NCI-H2107 treated with DMSO at 0.1 percent for 48 hours (cell line): ENCODE data around the gene BICDL1.
"Not testable (repeated sequence)": the region's sequence is repeated elsewhere in the genome, so short reads cannot be mapped to it uniquely, and the experiment has no call there.

Experiments used
- DNase-seq: peaks from one replicate; lab custom pipeline; 2025; ENCODE audit not compliant: unreplicated experiment; lab: John Stamatoyannopoulos, UW

BICDL1 gene

DNA sequence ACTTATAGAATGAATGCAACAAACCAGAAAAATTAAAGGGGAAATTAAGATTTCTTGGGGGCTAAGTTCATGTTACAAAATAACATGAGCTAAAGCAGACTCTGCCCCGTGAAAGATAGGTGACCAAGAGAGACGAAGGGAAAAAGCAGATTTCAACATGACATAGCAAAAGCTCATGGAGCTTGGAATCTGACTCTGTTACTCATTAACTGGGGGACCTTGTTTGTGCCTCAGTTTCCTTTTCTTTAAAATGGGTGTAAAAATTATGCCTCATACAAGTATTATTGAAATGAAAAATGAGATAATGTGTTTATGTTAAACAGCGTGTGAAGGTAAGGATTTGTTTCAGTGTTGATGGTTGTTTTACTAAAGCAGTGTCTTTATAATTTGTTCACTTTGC, 11.5 kb downstream of the BICDL1 start:
- DNase-seq, result no peak

DNA sequence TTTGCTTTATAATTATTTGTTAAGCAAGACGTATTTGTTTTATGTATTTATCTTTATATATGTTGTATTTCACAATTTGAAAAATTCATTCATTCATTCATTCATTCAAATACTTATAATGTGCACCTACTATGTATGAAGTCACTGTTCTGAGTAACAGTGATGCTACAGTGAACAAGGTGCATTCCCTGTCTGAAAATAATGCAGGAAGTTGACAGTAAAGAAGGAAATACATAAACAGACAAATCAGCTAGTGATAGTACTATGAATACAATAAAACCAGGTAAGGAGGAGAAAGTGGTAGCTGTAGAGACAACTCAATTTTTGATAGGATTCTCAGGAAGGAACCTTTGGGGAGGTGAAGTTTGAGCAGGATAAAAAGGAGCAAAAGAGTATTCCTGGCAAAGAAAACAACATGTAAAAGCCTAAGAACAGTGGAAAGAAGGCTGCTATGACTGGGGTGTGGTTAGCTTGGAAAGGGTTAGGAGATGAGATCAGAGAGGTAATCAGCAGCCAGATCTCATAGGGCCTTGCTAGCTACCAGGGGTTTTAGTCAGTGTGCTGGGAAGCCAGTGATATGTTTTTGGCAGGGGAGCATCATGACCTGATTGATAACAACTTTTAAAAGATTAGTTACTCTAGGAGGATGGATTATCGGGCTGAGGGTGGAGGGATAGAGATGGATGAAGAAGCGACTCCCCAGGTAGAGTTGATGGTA, 17.4 kb downstream of the BICDL1 start:
- no peak for DNase-seq

DNA sequence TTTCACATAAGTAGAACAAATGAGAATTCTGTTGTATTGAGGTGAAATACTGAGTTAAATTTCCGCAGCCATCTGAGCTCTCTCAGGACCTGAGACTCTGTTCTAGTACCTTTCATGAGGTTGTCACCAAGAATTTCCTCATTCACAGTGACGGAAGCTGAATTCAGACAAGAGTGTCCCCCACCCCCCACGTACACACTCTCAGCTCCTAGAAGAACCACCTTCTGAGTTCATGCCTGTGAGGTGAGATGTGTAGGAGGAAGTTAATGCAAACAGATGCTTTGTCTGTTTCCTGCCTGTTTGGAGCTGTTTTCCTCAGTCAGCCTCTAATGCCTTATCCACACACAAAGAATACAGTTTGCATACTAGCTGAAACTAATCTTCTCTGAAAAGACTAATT, 18.2 kb downstream of the BICDL1 start:
- no peak for DNase-seq

DNA sequence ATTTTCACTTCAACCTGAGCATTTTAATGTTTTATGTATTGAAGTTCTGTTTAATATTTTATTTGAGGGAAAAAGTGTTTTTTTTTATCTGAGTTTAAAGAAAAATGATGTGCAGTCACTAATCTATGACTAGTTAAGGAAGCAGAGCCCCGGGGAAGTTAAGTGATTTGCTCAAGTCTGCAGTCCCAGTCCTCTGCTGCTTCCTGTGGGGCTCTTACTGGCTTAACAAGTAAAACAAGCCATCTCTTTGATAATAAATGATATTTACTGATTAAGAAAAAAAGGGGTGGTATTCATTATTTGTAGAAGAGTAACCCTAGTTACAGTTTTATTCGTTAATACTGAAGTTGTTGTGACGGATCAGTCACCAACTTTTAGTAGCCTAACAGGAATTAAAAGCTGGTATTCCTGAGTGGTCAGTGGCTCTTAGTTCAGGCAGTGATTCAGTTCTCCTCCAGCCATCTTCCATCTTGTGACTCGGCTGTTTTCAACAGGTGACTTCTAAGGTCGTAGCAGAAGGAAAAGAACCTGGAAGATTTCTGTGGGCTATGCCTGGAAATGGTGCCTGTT, 21.7 kb downstream of the BICDL1 start:
- no peak for DNase-seq

DNA sequence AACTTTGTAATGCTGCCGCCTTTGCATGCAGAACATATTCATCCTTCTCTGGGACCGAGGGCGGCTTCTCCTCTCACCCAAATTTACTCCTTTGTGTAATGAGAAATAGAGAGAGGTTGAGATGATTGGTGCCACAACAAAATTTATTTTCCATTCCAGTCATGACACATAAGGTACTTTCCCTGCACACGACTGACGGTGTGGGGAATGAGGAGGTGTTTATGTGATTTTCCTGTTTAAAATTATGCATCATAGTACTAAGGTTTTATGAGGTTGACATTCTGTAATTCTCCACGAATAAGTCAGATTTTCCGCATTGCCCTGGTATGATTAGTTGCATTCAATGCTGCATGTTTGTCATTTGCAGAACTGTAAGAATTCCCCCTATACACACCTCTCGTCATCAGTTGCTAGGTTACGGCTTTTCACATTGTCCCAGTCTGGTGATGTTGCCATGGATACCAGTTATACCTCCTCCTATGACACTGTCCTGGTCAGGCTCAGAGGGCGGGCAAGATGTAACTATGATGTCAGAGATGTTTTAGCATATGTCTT, 23.1 kb downstream of the BICDL1 start:
- DNase-seq, result no peak

DNA sequence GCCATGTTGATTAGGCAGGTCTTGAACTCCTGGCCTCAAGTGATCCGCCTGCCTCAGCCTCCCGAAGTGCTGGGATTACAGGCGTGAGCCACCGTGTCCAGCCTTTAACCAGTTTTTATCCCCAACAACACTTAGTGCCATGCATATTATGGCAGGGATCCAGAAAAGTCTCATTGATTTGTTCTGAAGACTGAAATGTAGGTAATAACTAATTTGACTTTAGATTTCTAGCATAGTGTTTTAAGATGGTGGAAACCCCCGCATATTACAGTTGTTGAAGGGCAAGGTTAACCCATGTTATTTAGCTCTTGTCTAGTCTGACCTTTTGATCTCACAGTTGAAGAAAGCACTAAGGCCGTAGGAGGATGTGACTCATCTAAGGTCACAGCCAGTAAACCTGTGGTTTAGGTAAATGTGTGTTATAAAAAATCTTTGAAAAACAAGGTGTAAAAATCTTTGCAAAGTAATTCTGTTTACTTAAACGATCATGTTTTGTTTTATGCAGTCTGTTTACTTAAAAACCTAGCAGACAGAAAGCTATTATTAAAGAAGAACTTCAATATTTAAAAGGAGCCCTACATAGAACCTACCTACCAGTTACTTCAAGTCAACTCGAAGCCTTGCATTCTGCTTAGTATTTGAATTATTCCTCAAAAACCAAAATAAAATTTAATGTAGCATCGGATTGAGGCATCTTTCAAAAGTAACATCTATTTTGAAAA, 24.8 kb downstream of the BICDL1 start:
- DNase-seq, result no peak

DNA sequence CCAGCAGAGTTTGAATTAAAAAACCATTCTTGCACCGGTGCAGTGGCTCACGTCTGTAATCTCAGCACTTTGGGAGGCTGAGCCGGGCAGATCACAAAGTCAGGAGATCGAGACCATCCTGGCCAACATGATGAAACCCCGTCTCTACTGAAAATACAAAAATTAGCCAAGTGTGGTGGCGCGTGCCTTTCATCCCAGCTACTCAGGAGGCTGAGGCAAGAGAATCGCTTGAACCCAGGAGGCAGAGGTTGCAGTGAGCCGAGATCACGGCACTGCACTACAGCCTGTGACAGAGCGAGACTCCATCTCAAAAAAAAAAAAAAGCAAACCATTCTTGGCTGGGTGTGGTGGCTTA, 25.3 kb downstream of the BICDL1 start:
- not testable (repeated sequence) for DNase-seq

DNA sequence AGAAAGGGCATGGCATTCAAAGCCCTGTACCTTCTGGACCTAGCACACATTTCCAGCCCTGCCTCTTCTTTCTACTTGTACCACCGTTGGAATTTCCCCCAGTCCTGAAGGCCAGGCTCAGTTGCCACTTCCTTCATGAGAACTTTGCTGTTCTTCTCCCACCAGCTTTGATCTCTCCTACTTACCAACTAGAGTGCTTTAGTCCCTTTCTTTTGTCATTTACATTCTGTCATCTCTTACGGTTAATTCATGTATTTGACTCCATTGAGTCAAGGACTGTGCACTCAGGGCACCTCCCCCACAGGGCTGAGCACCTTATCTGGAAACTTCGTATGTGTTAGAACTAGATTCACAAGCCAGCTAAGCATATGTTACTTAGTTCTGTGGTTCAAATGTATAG, 26.3 kb downstream of the BICDL1 start:
- DNase-seq, result no peak

DNA sequence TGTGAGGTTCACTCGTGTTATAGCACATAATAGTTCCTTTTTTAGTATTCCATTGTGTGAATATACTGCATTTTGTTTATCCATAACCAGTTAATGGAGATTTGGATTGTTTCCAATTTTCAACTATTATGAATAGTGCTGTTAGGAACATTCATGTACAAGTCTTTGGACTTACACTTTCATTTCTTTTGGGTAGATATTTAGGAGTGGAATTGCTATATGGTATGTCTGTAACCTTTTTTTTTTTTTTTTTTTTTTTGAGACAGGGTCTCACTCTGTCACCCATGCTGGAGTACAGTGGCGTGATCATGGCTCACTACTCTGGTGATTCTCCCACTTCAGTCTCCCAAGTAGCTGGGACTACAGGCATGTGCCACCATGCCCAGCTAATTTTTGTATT, 27.2 kb downstream of the BICDL1 start:
- DNase-seq, result not testable (repeated sequence)

DNA sequence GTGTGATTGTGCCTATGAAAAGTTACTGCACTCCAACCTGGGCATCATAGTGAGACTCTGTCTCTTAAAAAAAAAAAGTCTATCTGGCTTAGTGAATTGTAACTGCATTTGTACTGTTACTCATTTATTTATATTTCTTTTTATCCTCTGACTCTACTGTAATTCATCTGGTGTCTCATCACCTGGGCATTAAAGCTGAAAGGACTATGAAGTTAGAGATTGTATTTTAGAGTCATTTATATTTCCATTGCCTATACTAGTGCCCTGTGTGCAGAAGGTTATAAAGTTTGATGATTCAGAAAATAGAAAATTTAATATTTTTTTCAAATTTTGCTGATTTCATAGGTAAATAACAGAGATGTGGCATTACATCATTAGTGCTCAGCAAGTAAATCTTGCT, 30.2 kb downstream of the BICDL1 start:
- no peak for DNase-seq

DNA sequence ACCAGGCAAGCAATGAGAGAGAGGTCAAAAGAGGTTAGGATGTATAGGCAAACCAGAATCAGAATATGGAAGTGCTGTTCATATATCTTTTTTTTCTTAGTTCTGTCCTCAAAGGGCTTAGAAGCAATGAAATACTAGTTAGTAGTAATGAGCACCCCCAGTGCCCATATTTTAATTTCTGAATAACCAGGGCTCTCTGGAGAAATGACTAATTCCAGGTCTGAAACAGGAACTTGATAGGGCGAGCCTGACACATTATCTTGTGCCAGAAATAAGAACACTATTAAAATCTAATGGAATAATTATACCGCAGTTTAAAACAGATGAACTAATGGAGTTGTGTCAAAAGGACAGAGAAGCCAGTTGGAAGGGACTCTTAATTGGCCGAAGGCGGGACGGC, 30.9 kb downstream of the BICDL1 start:
- no peak for DNase-seq

DNA sequence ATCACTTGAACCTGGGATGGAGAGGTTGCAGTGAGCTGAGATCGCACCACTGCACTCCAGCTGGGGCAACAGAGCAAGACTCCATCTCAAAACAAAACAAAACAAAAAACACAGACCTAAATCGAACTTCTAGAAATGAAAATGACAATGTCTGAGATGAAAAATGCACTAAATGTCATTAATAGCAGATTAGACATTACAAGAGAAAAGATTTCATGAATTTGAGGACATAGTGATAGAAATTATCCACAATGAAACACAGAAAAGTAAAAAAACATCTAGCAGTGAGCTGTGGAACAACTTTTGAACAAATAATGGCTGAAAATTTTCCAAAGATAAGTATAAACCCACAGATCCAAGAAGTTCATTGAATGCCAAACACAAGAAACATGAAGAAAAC, 35.2 kb downstream of the BICDL1 start:
- DNase-seq, result no peak

DNA sequence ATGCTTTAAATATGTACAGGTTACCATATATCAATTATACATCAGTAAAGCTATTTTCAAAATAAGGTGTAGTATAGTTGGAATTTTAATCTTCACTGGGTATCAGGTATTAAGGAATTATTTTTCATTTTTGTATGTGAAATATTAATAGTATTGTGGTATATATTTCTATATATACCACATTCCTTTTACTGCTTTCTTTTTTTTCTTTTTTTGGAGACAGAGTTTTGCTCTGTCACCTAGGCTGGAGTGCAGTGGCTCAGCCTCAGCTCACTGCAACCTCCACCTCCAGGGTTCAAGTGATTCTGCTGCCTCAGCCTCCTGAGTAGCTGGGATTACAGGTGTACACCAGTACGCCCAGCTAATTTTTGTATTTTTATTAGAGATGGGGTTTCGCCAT, 36.6 kb downstream of the BICDL1 start:
- DNase-seq, result no peak

DNA sequence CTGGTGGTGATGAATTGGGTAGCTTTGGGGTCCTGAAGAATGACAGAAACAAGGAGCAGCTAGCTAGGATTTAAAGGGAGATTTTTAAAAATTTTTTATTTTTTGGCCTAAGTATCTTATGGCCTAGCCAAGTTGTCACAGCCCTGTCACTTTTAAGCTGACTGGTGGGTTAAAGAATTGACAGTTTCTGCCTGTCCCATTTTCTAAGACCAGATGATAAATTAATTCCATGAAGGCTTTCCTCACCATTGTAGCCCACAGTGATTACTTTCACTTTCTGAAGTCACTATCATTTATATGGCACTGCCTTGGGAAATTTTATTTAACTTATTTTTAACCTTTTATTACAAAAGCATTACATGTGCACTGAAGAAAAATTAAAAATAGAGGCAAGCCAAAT, 43.2 kb downstream of the BICDL1 start:
- DNase-seq, result no peak

DNA sequence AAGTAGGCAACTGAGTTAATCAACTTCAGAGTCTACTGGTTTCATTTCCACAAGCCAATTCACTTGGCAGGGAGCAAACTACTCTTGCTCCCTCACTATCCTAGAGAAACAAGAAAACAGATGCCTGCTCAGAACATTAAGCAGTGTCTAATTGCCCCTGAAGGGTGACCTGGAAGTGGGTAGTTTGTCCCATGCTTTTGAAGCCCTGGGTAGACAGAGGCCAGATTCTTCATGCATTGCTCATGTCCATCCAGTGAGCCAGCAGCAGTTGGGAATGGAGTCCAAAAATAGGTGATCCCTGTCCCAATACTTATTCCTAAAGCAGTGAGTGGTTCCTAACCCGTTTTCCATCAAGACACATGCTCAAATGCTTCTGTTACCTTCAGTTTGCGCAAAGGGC, 48.8 kb downstream of the BICDL1 start:
- no peak for DNase-seq

DNA sequence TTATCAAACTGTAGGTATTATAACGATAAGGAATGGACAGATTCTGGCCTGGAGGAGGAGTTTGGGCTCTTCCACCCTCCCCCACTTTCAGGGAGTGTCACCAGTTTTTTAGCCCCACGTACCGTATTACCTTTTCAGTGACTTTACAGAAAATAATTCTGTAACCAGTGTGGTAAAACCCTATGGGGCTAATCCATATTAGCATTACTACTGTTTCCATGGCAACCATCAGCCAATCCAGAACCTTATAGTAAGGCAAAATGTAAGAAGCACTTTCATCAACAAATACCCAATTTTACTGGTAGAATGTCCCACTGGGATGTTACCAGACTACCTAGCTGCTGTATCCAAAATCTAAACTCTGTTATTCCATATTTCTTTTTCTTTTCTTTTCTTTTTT, 50.7 kb downstream of the BICDL1 start:
- DNase-seq, result no peak

DNA sequence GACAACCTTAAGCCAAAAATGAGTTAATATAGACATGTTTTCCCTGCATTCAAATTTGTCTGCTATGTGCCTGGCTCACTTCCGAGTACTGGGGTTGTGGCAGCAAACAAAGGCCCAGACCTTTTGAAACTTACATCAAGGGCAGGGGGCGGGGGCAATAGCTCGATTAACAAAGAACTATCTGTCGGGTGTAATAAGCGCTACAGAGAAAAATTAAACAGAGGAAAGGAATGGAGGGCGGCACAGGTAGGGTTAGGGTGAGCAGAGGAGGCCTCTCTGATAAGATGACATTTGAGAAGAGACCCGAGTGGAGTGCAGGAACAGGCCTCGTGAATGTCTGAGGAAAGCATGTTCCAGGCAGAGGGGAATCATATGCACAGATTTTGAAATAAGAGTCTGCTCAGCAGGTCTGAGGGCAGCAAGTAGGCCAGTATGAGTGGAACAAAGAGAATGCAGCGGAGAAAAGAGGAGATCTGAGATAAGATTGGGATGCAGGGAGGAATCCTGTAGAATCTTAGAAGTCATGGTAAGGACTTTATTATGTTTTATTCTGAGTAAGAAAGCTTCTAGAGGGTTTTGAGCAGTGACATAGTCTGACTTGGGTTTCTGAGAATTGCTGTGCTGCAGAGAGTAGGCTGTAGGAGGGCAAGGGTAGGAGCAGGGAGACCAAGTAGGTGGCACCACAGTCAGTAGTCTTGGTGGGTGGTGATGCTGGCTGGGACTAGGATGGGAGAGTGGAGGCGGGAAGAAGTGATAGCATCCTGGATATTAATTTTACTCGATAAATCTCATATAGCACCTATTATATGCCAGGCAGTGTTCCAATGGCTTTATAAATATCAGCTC, 52.6 kb downstream of the BICDL1 start:
- DNase-seq, result no peak

DNA sequence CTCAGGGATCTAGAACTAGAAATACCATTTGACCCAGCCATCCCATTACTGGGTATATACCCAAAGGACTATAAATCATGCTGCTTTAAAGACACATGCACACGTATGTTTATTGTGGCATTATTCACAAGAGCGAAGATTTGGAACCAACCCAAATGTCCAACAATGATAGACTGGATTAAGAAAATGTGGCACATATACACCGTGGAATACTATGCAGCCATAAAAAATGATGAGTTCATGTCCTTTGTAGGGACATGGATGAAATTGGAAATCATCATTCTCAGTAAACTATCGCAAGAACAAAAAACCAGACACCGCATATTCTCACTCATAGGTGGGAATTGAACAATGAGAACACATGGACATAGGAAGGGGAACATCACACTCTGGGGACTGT, 56.3 kb downstream of the BICDL1 start:
- not testable (repeated sequence) for DNase-seq

DNA sequence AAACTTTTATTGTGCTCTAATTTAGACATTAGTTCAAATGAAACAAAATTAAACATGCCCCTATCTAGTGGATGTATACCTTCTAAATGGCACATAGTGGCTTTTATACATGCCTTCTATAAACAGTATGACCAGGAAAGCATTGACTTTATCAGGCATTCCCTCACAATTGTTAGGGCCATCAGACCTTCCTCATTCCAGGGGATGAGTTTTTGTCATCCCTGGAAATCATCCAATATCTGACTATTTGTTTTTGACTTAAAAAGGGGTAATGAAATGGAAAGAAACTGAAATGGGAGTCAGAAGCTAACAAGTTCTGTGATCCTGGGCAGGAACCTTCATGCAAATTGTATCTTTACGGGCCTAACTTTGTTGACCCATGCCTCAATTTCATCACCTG, 58.0 kb downstream of the BICDL1 start:
- no peak for DNase-seq

DNA sequence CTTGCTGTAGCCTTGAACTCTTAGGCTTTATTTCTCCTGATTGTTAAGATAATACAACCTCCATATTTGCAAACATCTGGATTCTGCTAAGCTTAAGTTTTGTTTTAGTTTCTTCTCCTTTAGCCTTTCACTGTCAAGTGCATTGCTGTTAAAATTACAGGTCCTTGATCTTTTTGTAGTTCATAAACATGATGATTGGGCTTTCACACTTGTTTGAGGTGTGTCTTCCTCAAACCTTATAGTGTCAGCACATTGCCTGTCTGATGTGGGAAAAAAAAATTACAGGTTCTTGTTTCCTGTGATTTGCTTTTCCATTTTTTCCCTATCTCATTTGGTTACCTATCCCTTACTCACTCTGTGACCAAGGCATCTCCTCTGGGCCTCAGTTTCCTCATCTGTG, 59.2 kb downstream of the BICDL1 start:
- no peak for DNase-seq

DNA sequence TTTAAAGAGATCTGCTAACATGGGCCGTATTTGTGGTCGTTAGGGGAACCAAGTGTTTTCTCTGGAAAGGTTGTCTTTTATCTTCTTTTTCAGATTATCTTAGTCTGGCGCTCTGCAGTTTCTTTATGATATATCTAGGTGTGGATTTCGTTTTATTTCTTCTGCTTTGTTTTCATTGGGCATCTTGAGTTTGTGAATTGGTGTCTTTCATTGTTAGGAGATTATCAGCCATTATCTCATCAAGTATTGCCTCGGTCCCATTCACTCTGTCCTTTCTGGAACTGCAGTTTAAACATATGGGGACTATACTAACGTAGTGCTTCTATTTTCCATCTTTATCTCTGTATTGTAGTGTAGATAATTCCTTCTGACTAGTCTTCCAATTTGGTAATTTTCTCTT, 60.4 kb downstream of the BICDL1 start:
- no peak for DNase-seq
